Gastroesophageal sphincter (tissue), 3 donors: ENCODE measurements around the gene ANKRA2.

Experiments used
- CTCF ChIP-seq, 4 experiments: fragments of 200-600 bp in 2 of 4; fragments of 450-650 bp in 2 of 4; sonication (generic) in 1 of 4; IDR thresholded peaks; one replicate each; pipeline ENCODE4 v1.5.1; 2017 to 2019; ENCODE audit warnings: antibody characterized with exemption in 4 of 4, mild to moderate bottlenecking in 2 of 4, moderate library complexity in 2 of 4
- EP300 ChIP-seq: sonication (generic); formaldehyde crosslinking; IDR thresholded peaks from one replicate; pipeline ENCODE4 v1.6.1; 2017; ENCODE audit warnings: antibody characterized with exemption, mild to moderate bottlenecking
- POLR2A ChIP-seq, 2 donors: fragments of 450-650 bp; IDR thresholded peaks; one replicate each; pipeline ENCODE4 v1.6.1; 2017; ENCODE audit warnings: antibody characterized with exemption in 2 of 2, mild to moderate bottlenecking in 2 of 2, moderate library complexity in 1 of 2
- POLR2AphosphoS5 ChIP-seq: sonication (generic); formaldehyde crosslinking; IDR thresholded peaks from one replicate; pipeline ENCODE4 v1.6.1; 2017; ENCODE audit warnings: antibody characterized with exemption

GRCh38 chr5:73587923-73588322 lies 22.5 kb upstream of the ANKRA2 start:
- TF ChIP-seq CTCF (IDR thresholded peaks at IDR 0.05) (no peak), POLR2A (IDR thresholded peaks at IDR 0.05) (no peak), EP300 (no peak), POLR2AphosphoS5 (no peak)
